NCI-H1694 treated with DMSO at 0.1 percent for 48 hours (cell line): ENCODE data around the gene ARHGAP6.
A peak's percentile ranks its signal among the peaks of the same experiment; 100 is the strongest.
"Not testable (repeated sequence)": the region's sequence is repeated elsewhere in the genome, so short reads cannot be mapped to it uniquely, and the experiment has no call there.

Experiments used
- DNase-seq: peaks from one replicate; lab custom pipeline; 2025; lab: John Stamatoyannopoulos, UW

Gene ARHGAP6

GRCh38 chrX:11578301-11578700 is 87.4 kb downstream of the ARHGAP6 start:
- DNase-seq: not testable (repeated sequence)

- DNase-seq: no peak
These were observed 88.1 kb downstream of the ARHGAP6 start for GRCh38 chrX:11577603-11578002.

- no peak for DNase-seq
These were observed 90.4 kb downstream of the ARHGAP6 start for GRCh38 chrX:11575332-11575731.

GRCh38 chrX:11567528-11568220 is 98.0 kb downstream of the ARHGAP6 start:
- DNase-seq: no peak

- DNase-seq: no peak
These were observed 98.9 kb downstream of the ARHGAP6 start for GRCh38 chrX:11566789-11567188.

- DNase-seq: no peak
These were observed 99.5 kb downstream of the ARHGAP6 start for GRCh38 chrX:11566173-11566572.

GRCh38 chrX:11564546-11564945 is 101.2 kb downstream of the ARHGAP6 start:
- DNase-seq: no peak

GRCh38 chrX:11562570-11562969 is 103.2 kb downstream of the ARHGAP6 start:
- DNase-seq: no peak

- DNase-seq: no peak
These were observed 106.7 kb downstream of the ARHGAP6 start for GRCh38 chrX:11558972-11559371.

- DNase-seq: no peak
These were observed 108.6 kb downstream of the ARHGAP6 start for GRCh38 chrX:11557120-11557519.

GRCh38 chrX:11555759-11556158 is 110.0 kb downstream of the ARHGAP6 start:
- DNase-seq: no peak

GRCh38 chrX:11553594-11553993 is 112.1 kb downstream of the ARHGAP6 start:
- DNase-seq: no peak

GRCh38 chrX:11551151-11551550 is 114.6 kb downstream of the ARHGAP6 start:
- no peak for DNase-seq

GRCh38 chrX:11546917-11547316 is 118.8 kb downstream of the ARHGAP6 start:
- no peak for DNase-seq

- no peak for DNase-seq
These were observed 122.5 kb downstream of the ARHGAP6 start for GRCh38 chrX:11543249-11543648.

GRCh38 chrX:11541510-11541909 is 124.2 kb downstream of the ARHGAP6 start:
- no peak for DNase-seq

- no peak for DNase-seq
These were observed 125.0 kb downstream of the ARHGAP6 start for GRCh38 chrX:11540532-11541377.

- no peak for DNase-seq
These were observed 128.6 kb downstream of the ARHGAP6 start for GRCh38 chrX:11537141-11537540.

- no peak for DNase-seq
These were observed 130.4 kb downstream of the ARHGAP6 start for GRCh38 chrX:11535156-11535919.

GRCh38 chrX:11533199-11533651 is 132.5 kb downstream of the ARHGAP6 start:
- peak; percentile 58 for DNase-seq

GRCh38 chrX:11532291-11533078 is 133.2 kb downstream of the ARHGAP6 start:
- no peak for DNase-seq

GRCh38 chrX:11531226-11531625 is 134.5 kb downstream of the ARHGAP6 start:
- no peak for DNase-seq
